ENCODE results near the gene UNCX. TPM values are rescaled to one million over a fixed set of nuclear protein-coding genes. Genes with fewer than 3 reads are reported as not detected.

Gene UNCX
- total and polyA plus RNA-seq, 12 donors, result not detected

DNA sequence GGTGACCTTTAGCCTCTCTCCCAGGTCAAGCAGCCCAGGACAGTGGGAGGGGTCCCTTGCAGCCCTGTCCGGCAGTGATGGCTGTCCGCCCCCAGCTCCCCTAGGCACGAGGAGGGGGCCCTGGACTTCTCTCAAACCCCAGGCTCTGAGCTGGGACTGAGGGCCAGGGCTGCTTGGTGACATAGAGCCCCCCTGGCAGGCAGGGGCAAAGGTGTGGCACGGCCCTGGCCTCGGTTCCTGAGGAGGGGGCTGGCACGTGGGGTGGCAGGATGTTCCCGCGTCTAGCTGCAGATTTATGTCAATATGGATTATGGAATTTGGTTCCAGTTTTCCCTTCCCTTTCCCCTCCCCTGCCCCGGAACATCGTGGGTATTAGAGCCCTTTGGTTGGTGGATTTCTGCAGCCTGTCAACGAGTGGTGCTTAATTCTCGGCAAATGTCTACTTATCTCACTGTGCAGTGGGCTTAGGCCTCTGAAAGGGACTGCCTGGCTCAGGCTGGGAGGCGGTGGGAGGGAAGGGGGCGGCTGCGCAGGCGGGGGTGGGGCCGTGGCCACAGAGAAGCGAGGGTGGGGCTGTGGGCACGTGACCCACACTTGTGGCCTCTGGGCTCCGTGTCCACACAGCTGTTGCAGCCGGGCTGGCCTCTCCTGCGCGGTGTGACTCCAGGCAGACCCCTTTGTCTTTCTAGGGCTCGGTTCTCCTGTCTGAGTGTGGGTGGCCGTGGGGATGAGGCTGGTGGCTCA is 19.3 kb downstream of the UNCX start:
- Histone ChIP-seq H3K27me3 (peaks cover 76% of the 10 kb centered on the region), H3K36me3 (replicated peaks in 1 of 2) (no peaks in the 10 kb centered on the region), H3K4me3 (no peak overlapping the region), H3K27ac (no peak overlapping the region), H3K4me1 (replicated peaks in 1 of 2) (peaks cover 0 to 14% of the 10 kb centered on the region in 2 donors), H3K9me3 (replicated peaks in 1 of 3) (no peaks in the 10 kb centered on the region)
- intact Hi-C loops (cut with DNase I), result no loop called here
- 63 to 73% (median 64%) methylated on average over 3 to 25 of the region's 25 CpGs for WGBS, 4 donors
- TF ChIP-seq, protein P1, sequence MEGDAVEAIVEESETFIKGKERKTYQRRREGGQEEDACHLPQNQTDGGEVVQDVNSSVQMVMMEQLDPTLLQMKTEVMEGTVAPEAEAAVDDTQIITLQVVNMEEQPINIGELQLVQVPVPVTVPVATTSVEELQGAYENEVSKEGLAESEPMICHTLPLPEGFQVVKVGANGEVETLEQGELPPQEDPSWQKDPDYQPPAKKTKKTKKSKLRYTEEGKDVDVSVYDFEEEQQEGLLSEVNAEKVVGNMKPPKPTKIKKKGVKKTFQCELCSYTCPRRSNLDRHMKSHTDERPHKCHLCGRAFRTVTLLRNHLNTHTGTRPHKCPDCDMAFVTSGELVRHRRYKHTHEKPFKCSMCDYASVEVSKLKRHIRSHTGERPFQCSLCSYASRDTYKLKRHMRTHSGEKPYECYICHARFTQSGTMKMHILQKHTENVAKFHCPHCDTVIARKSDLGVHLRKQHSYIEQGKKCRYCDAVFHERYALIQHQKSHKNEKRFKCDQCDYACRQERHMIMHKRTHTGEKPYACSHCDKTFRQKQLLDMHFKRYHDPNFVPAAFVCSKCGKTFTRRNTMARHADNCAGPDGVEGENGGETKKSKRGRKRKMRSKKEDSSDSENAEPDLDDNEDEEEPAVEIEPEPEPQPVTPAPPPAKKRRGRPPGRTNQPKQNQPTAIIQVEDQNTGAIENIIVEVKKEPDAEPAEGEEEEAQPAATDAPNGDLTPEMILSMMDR (IDR thresholded peaks at IDR 0.05), result no peak
- no peak for TF ChIP-seq POLR2A (IDR thresholded peaks at IDR 0.05)
- DNase-seq, result no peak

DNA sequence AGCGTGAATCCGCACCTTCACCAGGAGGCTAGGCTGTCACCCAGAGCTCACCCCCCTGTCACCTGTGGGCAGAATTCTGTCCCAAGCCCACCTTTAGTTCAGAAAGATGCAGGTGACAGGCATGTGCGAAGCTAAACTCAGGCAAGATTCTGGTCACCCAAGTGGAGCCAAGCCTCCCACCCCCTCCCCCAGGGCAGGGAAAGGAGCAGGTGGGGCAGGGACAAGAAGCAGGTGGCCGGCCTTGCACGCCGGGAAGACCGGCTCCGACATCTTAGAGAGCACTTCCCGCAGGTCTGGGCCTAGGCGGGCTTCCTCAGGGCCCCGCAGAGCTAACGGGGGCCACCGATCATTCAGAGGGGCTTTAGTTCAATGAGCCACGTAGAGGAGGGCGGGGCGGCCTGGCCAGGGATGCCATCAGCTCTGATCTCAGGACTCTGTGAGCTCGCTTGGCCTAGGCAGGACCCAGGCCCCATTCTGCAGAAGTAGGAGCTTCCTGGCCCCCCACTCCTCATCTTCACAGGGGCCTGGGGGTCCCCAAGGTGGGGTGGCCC is 19.9 kb downstream of the UNCX start:
- TF ChIP-seq, protein P1 (IDR thresholded peaks at IDR 0.05), result no peak
- TF ChIP-seq POLR2A (IDR thresholded peaks at IDR 0.05), result no peak
- H3K27ac ChIP-seq, result no peak overlapping the region
- peaks cover 0 to 8% of the 10 kb centered on the region in 2 donors for H3K4me1 ChIP-seq (replicated peaks in 1 of 2)
- no peaks in the 10 kb centered on the region for H3K36me3 ChIP-seq (replicated peaks in 1 of 2)
- intact Hi-C loops (cut with DNase I), result no loop called here
- H3K9me3 ChIP-seq (replicated peaks in 1 of 3), result no peaks in the 10 kb centered on the region
- H3K4me3 ChIP-seq, result no peak overlapping the region
- 80 to 100% (median 83%) methylated on average over 1 to 17 of the region's 17 CpGs for WGBS, 4 donors
- peaks cover 75% of the 10 kb centered on the region for H3K27me3 ChIP-seq
- DNase-seq, result no peak

DNA sequence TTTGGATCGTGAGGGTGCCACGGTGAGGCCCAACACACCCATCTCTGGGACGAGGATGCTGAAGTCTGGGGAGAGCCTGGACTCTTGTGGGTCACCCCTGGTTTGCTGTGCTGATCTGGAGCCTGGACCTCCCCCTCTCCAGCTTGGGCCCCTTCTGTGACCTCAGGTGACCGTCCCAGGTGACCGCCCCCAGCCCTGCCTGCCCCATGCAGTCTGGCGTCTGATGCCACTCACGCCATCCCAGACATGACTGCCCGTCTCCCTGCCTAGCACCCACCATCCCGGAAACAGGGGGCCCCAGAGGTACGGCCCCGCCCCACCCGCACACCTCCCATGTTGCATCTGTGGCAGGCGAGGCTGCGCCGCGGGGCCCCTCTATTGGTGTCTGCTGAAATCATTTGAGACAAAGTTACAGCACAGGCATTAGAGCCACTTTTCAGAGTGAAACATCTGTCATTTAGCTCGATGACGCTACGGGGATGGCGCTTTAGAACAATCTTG is 21.1 kb downstream of the UNCX start:
- H3K36me3 ChIP-seq (replicated peaks in 1 of 2), result no peaks in the 10 kb centered on the region
- no peak for DNase-seq
- H3K4me3 ChIP-seq, result no peak overlapping the region
- H3K27ac ChIP-seq, result no peak overlapping the region
- 52 to 63% (median 54%) methylated on average over 15 to 20 of the region's 20 CpGs for WGBS, 4 donors
- no peaks in the 10 kb centered on the region for H3K9me3 ChIP-seq (replicated peaks in 1 of 3)
- H3K27me3 ChIP-seq, result peaks cover 65% of the 10 kb centered on the region
- intact Hi-C loops (cut with DNase I), result no loop called here
- H3K4me1 ChIP-seq (replicated peaks in 1 of 2), result no peaks in the 10 kb centered on the region
- TF ChIP-seq, protein P1 (IDR thresholded peaks at IDR 0.05), result no peak
- TF ChIP-seq POLR2A (IDR thresholded peaks at IDR 0.05), result no peak

DNA sequence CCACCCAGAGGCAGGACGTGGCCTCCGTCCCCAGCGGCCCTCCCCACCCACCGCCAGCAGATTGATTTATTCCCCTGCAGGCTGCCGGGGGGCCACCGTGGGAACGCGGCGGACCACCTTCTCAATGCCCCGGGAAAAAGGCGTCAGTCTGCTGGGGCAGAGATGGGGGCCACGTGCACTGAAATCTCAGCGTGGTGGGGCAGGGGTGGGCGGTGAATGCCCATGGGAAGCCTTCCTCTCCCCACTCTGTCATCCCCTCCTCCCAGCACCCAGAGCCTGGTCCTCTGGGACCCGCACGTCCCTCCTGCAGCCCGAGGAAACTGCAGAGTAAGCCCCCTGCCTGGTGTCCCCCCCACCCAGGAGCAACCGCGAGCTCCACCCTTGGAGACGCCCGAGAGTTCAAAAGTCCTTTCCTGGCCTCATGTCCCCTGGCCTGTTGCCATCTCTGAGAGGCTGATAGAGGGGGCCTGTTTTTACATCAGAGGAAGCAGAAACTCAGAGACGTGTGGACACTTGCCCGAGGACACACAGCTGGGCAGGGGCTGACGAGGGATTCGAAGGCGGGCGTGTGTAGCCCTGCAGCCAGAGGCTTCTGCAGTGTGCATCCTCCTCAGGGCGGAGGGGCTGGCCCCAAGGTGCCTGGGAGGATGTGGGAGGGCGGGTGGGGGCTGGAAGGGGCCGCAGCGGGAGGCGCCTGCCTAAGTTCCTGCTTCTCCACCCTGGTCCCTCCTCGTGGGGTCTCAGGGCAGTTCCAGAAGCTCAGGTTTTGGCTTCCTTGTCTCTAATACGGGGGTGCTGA is 21.8 kb downstream of the UNCX start:
- DNase-seq, result no peak
- Histone ChIP-seq H3K27me3 (peaks cover 64% of the 10 kb centered on the region), H3K4me3 (no peak overlapping the region), H3K36me3 (replicated peaks in 1 of 2) (no peaks in the 10 kb centered on the region), H3K27ac (no peak overlapping the region), H3K4me1 (replicated peaks in 1 of 2) (no peaks in the 10 kb centered on the region), H3K9me3 (replicated peaks in 1 of 3) (no peaks in the 10 kb centered on the region)
- TF ChIP-seq, protein P1 (IDR thresholded peaks at IDR 0.05), result no peak
- TF ChIP-seq POLR2A (IDR thresholded peaks at IDR 0.05), result no peak
- 13 to 23% (median 19%) methylated on average over 6 to 34 of the region's 34 CpGs; no CpG with 5 or more reads in 1 of the 4 donors for WGBS, 4 donors
- intact Hi-C loops (cut with DNase I), result no loop called here

All from adrenal gland (tissue), 12 donors.